ENCODE data around the gene BTC. TPM values are rescaled to one million over a fixed set of nuclear protein-coding genes. Genes with fewer than 3 reads are reported as not detected.

The BTC gene
- total and polyA plus RNA-seq, 2 of the 13 experiments (the other 11 are each of a cell fraction or from before 2014, with no cell fraction given), result not detected

DNA sequence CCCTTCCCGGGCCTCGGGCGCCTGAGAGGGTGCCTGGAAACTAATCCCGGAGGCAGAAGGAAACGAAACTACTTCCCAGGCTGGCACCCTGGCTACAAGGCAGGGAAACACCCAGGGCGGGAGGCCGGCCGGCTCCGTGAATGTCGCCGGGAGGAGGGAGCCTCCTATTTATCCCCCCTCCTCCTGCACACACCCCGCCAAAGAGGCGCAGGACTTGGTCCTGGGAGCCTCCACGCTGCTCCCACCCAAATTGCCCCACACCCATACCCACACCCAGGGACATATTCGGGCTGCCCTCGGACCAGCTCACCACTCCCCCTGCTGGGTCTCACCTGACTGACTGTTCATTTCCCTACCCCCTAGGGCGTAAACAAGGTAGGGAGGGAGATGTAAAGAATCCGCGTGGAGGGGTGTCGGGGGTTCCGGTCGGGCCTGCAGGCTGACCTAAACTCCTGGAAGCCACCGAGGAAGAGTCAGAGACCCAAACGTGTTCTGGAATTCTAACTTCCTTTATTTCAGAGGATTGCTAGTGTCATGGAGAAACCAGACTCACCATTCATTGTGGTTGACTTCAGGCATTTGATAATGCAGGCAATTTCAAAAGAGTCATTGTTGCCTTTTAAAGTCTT is at the start of gene BTC (continued):
- TF ChIP-seq KDM2A (CRISPR knock-in tag; IDR thresholded peaks at IDR 0.05; ENCODE audit: borderline replicate concordance, low read depth) (0 out of 2 replicates have a peak, but pooled peaks have one; percentile 6), STAG1 (CRISPR knock-in tag; IDR thresholded peaks at IDR 0.05) (peak; percentile 31; the same call in 1 of the 2 replicates), ARID2 (CRISPR knock-in tag; IDR thresholded peaks at IDR 0.05; ENCODE audit: borderline replicate concordance) (0 out of 2 replicates have a peak, but pooled peaks have one; percentile 2)
- TF ChIP-seq, protein P1, sequence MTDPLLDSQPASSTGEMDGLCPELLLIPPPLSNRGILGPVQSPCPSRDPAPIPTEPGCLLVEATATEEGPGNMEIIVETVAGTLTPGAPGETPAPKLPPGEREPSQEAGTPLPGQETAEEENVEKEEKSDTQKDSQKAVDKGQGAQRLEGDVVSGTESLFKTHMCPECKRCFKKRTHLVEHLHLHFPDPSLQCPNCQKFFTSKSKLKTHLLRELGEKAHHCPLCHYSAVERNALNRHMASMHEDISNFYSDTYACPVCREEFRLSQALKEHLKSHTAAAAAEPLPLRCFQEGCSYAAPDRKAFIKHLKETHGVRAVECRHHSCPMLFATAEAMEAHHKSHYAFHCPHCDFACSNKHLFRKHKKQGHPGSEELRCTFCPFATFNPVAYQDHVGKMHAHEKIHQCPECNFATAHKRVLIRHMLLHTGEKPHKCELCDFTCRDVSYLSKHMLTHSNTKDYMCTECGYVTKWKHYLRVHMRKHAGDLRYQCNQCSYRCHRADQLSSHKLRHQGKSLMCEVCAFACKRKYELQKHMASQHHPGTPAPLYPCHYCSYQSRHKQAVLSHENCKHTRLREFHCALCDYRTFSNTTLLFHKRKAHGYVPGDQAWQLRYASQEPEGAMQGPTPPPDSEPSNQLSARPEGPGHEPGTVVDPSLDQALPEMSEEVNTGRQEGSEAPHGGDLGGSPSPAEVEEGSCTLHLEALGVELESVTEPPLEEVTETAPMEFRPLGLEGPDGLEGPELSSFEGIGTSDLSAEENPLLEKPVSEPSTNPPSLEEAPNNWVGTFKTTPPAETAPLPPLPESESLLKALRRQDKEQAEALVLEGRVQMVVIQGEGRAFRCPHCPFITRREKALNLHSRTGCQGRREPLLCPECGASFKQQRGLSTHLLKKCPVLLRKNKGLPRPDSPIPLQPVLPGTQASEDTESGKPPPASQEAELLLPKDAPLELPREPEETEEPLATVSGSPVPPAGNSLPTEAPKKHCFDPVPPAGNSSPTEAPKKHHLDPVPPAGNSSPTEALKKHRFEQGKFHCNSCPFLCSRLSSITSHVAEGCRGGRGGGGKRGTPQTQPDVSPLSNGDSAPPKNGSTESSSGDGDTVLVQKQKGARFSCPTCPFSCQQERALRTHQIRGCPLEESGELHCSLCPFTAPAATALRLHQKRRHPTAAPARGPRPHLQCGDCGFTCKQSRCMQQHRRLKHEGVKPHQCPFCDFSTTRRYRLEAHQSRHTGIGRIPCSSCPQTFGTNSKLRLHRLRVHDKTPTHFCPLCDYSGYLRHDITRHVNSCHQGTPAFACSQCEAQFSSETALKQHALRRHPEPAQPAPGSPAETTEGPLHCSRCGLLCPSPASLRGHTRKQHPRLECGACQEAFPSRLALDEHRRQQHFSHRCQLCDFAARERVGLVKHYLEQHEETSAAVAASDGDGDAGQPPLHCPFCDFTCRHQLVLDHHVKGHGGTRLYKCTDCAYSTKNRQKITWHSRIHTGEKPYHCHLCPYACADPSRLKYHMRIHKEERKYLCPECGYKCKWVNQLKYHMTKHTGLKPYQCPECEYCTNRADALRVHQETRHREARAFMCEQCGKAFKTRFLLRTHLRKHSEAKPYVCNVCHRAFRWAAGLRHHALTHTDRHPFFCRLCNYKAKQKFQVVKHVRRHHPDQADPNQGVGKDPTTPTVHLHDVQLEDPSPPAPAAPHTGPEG (CRISPR knock-in tag; IDR thresholded peaks at IDR 0.05), result no peak

DNA sequence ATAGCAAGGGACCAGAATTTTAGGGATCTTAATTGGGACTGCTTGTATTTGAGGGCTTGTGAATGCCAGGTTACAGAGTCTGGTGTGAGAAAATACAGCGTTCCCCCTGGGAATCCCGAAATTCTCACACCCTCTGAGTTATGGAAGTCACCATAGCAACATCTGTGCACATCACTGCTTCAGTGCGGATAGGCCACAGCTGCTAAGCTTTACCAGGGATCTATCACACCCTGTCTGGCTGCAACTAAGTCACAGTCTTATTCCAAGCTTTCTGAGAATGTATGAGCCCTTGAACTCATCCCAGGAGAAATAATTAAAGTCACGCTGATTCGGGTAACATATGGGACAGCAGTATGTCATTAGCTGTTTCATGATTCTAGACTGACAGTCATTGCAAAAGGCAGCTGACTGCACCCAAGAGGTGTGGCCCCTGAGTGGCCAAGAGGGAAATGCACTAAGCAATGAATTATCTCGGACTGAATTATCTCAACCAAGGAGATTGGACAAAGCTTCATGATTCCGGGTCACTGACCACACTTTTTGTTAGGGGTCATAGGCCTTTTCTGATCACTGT is 46.7 kb upstream of the BTC start:
- Histone ChIP-seq H3K36me3 (replicated peaks in 1 of 2; ENCODE audit: control insufficient read depth in 1 of 2, insufficient read depth in 2 of 2, low read length in 2 of 2) (no peaks in the 10 kb centered on the region), H3K4me1 (ENCODE audit: insufficient read depth, low read length) (no peaks in the 10 kb centered on the region), H2AFZ (ENCODE audit: low read length) (no peak overlapping the region), H3K9ac (ENCODE audit: insufficient read depth, low read depth, low read length) (no peak overlapping the region), H3K27ac (ENCODE audit: extremely low read length, insufficient read depth, low read length) (no peak overlapping the region), H3K9me3 (ENCODE audit: low read length) (no peaks in the 10 kb centered on the region), H3K4me3 (replicated peaks in 1 of 3; ENCODE audit: insufficient read depth in 1 of 3, low read depth in 2 of 3, low read length in 3 of 3) (no peak overlapping the region), H3K79me2 (ENCODE audit: insufficient read depth, low read length) (no peaks in the 10 kb centered on the region), H3K27me3 (ENCODE audit: control insufficient read depth in 1 of 2, insufficient read depth in 2 of 2, low read length in 2 of 2) (no peaks in the 10 kb centered on the region), H3K4me2 (ENCODE audit: low read depth, low read length) (no peak overlapping the region), H4K20me1 (ENCODE audit: insufficient read depth, low read length) (no peaks in the 10 kb centered on the region)
- ChIA-PET POLR2A (no interaction called here), CTCF (ENCODE audit: low intra/inter-chr PET ratio, low total read pairs) (no interaction called here)
- DNase-seq (ENCODE audit: low spot score) (no peak), FAIRE-seq (no peak), ATAC-seq (no peak)
- WGBS (ENCODE audit: low lambda C conversion rate), result 17% methylated on average over 6 of the region's 7 CpGs
- no TSS peak for BruUV-seq (replicated peaks)
- in situ Hi-C loops (cut with HindIII; ENCODE audit: extremely low pct_ligation_motif_present, low pct_unique_long_range_greater_than_20kb) (no loop called here), intact Hi-C loops (cut with micrococcal nuclease; ENCODE audit: unreplicated experiment) (no loop called here)
- TF ChIP-seq SOX5 (CRISPR knock-in tag; IDR thresholded peaks at IDR 0.05; ENCODE audit: borderline replicate concordance) (no peak), ZNF660 (CRISPR knock-in tag; IDR thresholded peaks at IDR 0.05; ENCODE audit: borderline replicate concordance, low read depth) (no peak), RFX1 (IDR thresholded peaks at IDR 0.05) (no peak), MTA3 (CRISPR knock-in tag; IDR thresholded peaks at IDR 0.05) (no peak), JUND (CRISPR knock-in tag; IDR thresholded peaks at IDR 0.05) (no peak), ARID2 (CRISPR knock-in tag; IDR thresholded peaks at IDR 0.05; ENCODE audit: borderline replicate concordance) (no peak), CCAR2 (optimal IDR thresholded peaks at IDR 0.05; ENCODE audit: low read depth, low read length) (no peak), MIER2 (CRISPR knock-in tag; IDR thresholded peaks at IDR 0.05) (no peak), MIER3 (CRISPR knock-in tag; IDR thresholded peaks at IDR 0.05; ENCODE audit: borderline replicate concordance) (no peak), SIX1 (CRISPR knock-in tag; IDR thresholded peaks at IDR 0.05; ENCODE audit: borderline replicate concordance) (no peak), ZNF12 (CRISPR knock-in tag; IDR thresholded peaks at IDR 0.05) (no peak), SOX13 (IDR thresholded peaks at IDR 0.05) (no peak), SOX13 (CRISPR knock-in tag; conservative IDR thresholded peaks at IDR 0.05 in 1 of 2, IDR thresholded peaks at IDR 0.05 in 1 of 2) (no peak)
- TF ChIP-seq, protein P2, sequence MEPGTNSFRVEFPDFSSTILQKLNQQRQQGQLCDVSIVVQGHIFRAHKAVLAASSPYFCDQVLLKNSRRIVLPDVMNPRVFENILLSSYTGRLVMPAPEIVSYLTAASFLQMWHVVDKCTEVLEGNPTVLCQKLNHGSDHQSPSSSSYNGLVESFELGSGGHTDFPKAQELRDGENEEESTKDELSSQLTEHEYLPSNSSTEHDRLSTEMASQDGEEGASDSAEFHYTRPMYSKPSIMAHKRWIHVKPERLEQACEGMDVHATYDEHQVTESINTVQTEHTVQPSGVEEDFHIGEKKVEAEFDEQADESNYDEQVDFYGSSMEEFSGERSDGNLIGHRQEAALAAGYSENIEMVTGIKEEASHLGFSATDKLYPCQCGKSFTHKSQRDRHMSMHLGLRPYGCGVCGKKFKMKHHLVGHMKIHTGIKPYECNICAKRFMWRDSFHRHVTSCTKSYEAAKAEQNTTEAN (CRISPR knock-in tag; conservative IDR thresholded peaks at IDR 0.05), result no peak
